Tibial nerve (tissue), 4 donors: Measurements from ENCODE around the gene DENND1A. TPM values are rescaled to one million over a fixed set of nuclear protein-coding genes. Genes with fewer than 3 reads are reported as not detected.

Source experiments
- DNase-seq, 2 donors: peaks; one replicate each; pipeline ENCODE4 v3.0.0-alpha.2; 2019; ENCODE audit warnings: low spot score in 2 of 2
- H3K27ac ChIP-seq, 4 donors: fragments of 200-600 bp; sonication (generic) in 3 of 4; one replicate each; pipeline ENCODE4 v1.5.1; 2017 to 2019; ENCODE audit warnings: mild to moderate bottlenecking in 1 of 4
- H3K27me3 ChIP-seq, 2 donors: fragments of 200-600 bp; sonication (generic) in 1 of 2; one replicate each; pipeline versions ENCODE4 v1.5.1 to v1.6.0; 2017 to 2019
- H3K36me3 ChIP-seq, 3 donors: fragments of 200-600 bp; sonication (generic); one replicate each; pipeline ENCODE4 v1.5.1; 2018 to 2019
- H3K4me1 ChIP-seq, 4 donors: fragments of 200-600 bp; sonication (generic) in 3 of 4; one replicate each; pipeline ENCODE4 v1.5.1; 2017 to 2019
- H3K4me3 ChIP-seq, 4 donors: fragments of 200-600 bp; sonication (generic) in 3 of 4; one replicate each; pipeline ENCODE4 v1.5.1; 2017 to 2019; ENCODE audit warnings: mild to moderate bottlenecking in 1 of 4, moderate library complexity in 1 of 4
- H3K9me3 ChIP-seq, 4 donors: fragments of 200-600 bp; sonication (generic) in 3 of 4; one replicate each; pipeline ENCODE4 v1.5.1; 2017 to 2019
- CTCF ChIP-seq, 5 experiments: fragments of 200-600 bp in 3 of 5; fragments of 450-650 bp in 2 of 5; sonication (generic) in 3 of 5; IDR thresholded peaks; one replicate each; pipeline ENCODE4 v1.5.1; 2016 to 2019; ENCODE audit warnings: antibody characterized with exemption in 5 of 5, mild to moderate bottlenecking in 3 of 5, moderate library complexity in 2 of 5
- EP300 ChIP-seq, 2 donors: sonication (generic); formaldehyde crosslinking; IDR thresholded peaks; one replicate each; pipeline ENCODE4 v1.6.1; 2017; ENCODE audit warnings: antibody characterized with exemption in 2 of 2, mild to moderate bottlenecking in 1 of 2
- POLR2A ChIP-seq, 2 donors: fragments of 450-650 bp; IDR thresholded peaks; one replicate each; pipeline ENCODE4 v1.6.1; 2017; ENCODE audit warnings: antibody characterized with exemption in 2 of 2, mild to moderate bottlenecking in 2 of 2, moderate library complexity in 2 of 2
- WGBS, 2 donors: methylation state at CpG; one replicate each; pipeline ENCODE4 v1.1.5; 2018; 5-methylcytosine and 5-hydroxymethylcytosine counted together
- total RNA-seq, 4 donors: library from RNA; depleted of rRNA; stranded (reverse); fragments of >200 nt; gene quantifications; one replicate each; pipeline ENCODE4 v1.1.0, GENCODE V29; 2016

The DENND1A gene
- total RNA-seq, 4 donors from 2014 or later, result 17.5 to 34.8 (median 20.1) TPM

- Histone ChIP-seq H3K9me3 (no peaks in the 10 kb centered on the region), H3K27me3 (no peaks in the 10 kb centered on the region), H3K27ac (no peak overlapping the region), H3K36me3 (peaks cover 0 to 21% (median 0%) of the 10 kb centered on the region in 3 donors), H3K4me1 (peaks cover 0 to 10% (median 0%) of the 10 kb centered on the region in 4 donors), H3K4me3 (no peak overlapping the region)
- no peak for TF ChIP-seq CTCF (IDR thresholded peaks at IDR 0.05)
- no peak for TF ChIP-seq POLR2A (IDR thresholded peaks at IDR 0.05)
- no peak for TF ChIP-seq EP300 (IDR thresholded peaks at IDR 0.05)
- DNase-seq, result no peak
- WGBS, 2 donors, result 83 to 87% methylated on average over 2 of the region's 2 CpGs
Observed at GRCh38 chr9:123647145-123647544, 282.8 kb downstream of the DENND1A start.

GRCh38 chr9:123645762-123646161 lies 284.2 kb downstream of the DENND1A start:
- no peak for TF ChIP-seq POLR2A (IDR thresholded peaks at IDR 0.05)
- TF ChIP-seq CTCF (IDR thresholded peaks at IDR 0.05), result no peak
- no peak for TF ChIP-seq EP300 (IDR thresholded peaks at IDR 0.05)
- no peak for DNase-seq

GRCh38 chr9:123645126-123645525 lies 284.8 kb downstream of the DENND1A start:
- Histone ChIP-seq H3K4me1 (peaks cover 0 to 14% (median 0%) of the 10 kb centered on the region in 4 donors), H3K4me3 (no peak overlapping the region), H3K36me3 (peaks cover 0 to 11% (median 0%) of the 10 kb centered on the region in 3 donors), H3K27ac (no peak overlapping the region), H3K9me3 (no peaks in the 10 kb centered on the region), H3K27me3 (no peaks in the 10 kb centered on the region)
- WGBS, 2 donors, result 90 to 93% methylated on average over 4 of the region's 4 CpGs
- DNase-seq, result no peak
- TF ChIP-seq EP300 (IDR thresholded peaks at IDR 0.05) (no peak), POLR2A (IDR thresholded peaks at IDR 0.05) (no peak), CTCF (IDR thresholded peaks at IDR 0.05) (no peak)

More at GRCh38 chr9:123645762-123646161, 284.2 kb downstream of the DENND1A start:
- 72 to 74% methylated on average over 9 of the region's 9 CpGs for WGBS, 2 donors
- Histone ChIP-seq H3K9me3 (no peaks in the 10 kb centered on the region), H3K4me1 (peaks cover 0 to 14% (median 0%) of the 10 kb centered on the region in 4 donors), H3K27me3 (no peaks in the 10 kb centered on the region), H3K27ac (no peak overlapping the region), H3K36me3 (peaks cover 0 to 11% (median 0%) of the 10 kb centered on the region in 3 donors), H3K4me3 (no peak overlapping the region)

- H3K4me3 ChIP-seq, result no peak overlapping the region
- DNase-seq, result no peak
- WGBS, 2 donors, result 92 to 94% methylated on average over 9 of the region's 9 CpGs
- TF ChIP-seq POLR2A (IDR thresholded peaks at IDR 0.05), result no peak
- H3K4me1 ChIP-seq, result peaks cover 0 to 14% (median under 1%) of the 10 kb centered on the region in 4 donors
- H3K9me3 ChIP-seq, result no peaks in the 10 kb centered on the region
- H3K27me3 ChIP-seq, result no peaks in the 10 kb centered on the region
- H3K27ac ChIP-seq, result no peak overlapping the region
- H3K36me3 ChIP-seq, result peaks cover 0 to 11% (median 0%) of the 10 kb centered on the region in 3 donors
Observed at GRCh38 chr9:123643518-123643917, 286.4 kb downstream of the DENND1A start.

- Histone ChIP-seq H3K4me1 (peaks cover 0 to 19% (median 2%) of the 10 kb centered on the region in 4 donors), H3K4me3 (no peak overlapping the region), H3K36me3 (peaks cover 0 to 8% (median 0%) of the 10 kb centered on the region in 3 donors), H3K9me3 (no peaks in the 10 kb centered on the region), H3K27me3 (no peaks in the 10 kb centered on the region), H3K27ac (no peak overlapping the region)
- no peak for TF ChIP-seq CTCF (IDR thresholded peaks at IDR 0.05)
- no peak for TF ChIP-seq EP300 (IDR thresholded peaks at IDR 0.05)
- TF ChIP-seq POLR2A (IDR thresholded peaks at IDR 0.05), result no peak
- WGBS, 2 donors, result 58 to 68% methylated on average over 12 of the region's 12 CpGs
- peak in 1 of 2 donors; percentile 38 for DNase-seq
Observed at GRCh38 chr9:123642291-123643278, 287.3 kb downstream of the DENND1A start.
